Hematopoietic multipotent progenitor cell treated with erythropoietin and hydrocortisone succinate and interleukin-3 and kit ligand, for 6 days (in vitro differentiated cells): Measurements from ENCODE around the gene C6orf47.

Source experiments
- DNase-seq: peaks from one replicate; pipeline ENCODE4 v3.0.0-alpha.2; 2015

The C6orf47 gene

DNA sequence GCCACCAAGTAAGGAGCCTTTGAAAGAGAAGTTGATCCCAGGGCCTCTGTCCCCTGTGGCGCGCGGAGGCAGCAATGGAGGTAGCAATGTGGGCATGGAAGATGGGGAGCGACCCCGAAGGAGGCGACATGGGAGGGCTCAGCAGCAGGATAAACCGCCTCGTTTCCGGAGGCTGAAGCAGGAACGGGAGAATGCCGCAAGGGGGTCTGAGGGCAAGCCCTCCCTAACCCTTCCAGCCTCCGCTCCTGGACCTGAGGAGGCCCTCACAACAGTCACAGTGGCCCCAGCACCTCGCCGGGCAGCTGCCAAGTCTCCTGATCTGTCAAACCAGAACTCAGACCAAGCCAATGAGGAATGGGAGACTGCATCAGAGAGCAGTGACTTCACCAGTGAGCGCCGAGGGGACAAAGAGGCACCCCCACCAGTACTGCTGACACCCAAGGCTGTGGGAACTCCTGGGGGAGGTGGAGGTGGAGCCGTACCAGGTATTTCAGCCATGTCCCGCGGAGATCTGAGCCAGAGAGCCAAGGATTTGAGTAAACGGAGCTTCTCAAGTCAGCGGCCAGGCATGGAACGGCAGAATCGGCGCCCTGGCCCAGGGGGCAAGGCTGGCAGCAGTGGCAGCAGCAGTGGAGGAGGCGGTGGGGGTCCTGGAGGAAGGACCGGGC is 28.2 kb downstream of the C6orf47 start:
- no peak for DNase-seq

DNA sequence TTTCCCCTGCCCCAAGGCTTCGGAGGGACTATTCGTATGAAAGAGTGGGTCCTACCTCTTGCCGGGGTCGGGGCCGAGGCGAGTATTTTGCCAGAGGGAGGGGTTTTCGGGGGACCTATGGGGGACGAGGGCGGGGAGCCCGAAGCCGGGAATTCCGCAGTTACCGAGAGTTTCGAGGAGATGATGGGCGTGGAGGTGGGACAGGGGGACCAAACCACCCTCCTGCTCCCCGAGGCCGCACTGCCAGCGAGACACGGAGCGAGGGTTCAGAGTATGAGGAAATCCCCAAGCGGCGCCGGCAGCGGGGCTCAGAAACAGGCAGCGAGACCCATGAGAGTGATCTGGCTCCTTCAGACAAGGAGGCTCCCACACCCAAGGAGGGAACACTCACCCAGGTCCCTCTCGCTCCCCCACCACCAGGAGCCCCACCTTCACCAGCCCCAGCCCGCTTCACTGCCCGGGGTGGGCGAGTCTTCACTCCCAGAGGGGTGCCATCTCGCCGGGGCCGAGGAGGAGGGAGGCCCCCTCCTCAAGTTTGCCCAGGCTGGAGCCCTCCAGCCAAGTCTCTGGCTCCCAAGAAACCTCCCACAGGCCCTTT is 28.8 kb downstream of the C6orf47 start:
- DNase-seq: no peak

DNA sequence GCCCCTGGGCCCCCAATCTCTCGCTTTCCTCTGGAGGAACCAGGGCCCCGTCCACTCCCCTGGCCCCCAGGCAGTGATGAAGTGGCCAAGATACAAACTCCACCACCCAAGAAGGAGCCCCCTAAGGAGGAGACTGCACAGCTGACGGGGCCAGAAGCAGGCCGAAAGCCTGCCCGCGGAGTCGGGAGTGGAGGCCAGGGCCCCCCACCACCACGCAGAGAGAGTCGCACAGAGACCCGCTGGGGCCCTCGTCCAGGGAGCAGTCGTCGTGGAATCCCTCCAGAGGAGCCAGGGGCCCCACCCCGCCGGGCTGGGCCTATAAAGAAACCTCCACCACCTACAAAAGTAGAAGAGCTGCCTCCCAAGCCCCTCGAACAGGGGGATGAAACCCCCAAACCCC is 29.4 kb downstream of the C6orf47 start:
- DNase-seq: no peak

- no peak for DNase-seq
Observed at GRCh38 chr6:31630177-31630934, 30.2 kb downstream of the C6orf47 start.

DNA sequence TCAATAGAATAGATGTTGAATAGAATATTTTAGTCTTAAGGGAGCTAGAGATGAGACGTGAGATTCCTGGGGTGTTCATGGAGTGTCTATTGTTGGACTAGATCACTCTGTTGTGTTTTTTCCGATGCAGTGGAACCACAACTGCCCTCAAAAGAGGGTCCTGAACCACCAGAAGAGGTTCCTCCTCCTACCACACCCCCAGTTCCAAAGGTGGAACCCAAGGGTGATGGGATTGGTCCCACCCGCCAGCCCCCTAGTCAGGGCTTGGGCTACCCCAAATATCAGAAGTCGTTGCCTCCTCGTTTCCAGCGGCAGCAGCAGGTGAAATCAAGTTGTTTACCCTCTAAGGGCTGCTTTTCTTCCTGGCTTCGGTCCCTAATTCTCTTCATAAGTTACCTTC is 31.6 kb downstream of the C6orf47 start:
- DNase-seq: no peak

DNA sequence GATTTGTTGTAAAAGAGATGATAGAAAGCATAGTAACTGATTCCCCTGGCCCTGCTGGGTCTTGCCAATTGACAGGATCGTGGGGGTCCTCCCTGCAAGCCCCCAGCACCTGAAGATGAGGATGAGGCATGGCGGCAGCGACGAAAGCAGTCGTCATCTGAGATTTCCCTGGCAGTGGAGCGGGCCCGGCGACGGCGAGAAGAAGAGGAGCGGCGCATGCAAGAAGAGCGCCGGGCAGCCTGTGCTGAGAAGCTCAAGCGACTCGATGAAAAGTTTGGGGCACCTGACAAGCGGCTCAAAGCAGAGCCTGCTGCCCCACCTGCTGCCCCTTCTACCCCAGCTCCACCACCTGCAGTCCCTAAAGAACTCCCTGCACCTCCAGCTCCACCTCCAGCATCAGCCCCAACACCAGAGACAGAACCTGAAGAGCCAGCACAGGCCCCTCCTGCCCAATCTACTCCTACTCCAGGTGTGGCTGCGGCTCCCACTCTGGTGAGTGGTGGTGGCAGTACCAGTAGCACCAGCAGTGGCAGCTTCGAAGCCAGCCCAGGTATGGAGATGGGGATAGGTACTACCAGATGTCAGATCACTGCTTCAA is 32.8 kb downstream of the C6orf47 start:
- DNase-seq: no peak

DNA sequence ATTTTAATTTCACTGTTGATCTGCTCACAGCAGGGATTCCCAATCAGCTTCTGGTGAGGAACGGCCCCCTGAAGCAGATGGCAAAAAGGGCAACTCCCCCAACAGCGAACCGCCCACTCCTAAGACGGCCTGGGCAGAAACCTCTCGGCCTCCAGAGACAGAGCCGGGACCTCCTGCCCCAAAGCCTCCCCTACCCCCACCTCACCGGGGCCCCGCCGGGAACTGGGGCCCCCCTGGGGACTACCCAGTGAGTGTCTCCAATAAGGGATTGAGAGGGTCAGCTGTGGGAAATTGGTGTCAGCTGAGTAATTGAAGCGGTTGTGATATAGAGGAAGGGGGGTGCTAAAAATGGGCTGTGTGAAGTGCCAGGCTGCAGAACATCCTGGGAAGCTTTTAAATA is 33.6 kb downstream of the C6orf47 start:
- no peak for DNase-seq

DNA sequence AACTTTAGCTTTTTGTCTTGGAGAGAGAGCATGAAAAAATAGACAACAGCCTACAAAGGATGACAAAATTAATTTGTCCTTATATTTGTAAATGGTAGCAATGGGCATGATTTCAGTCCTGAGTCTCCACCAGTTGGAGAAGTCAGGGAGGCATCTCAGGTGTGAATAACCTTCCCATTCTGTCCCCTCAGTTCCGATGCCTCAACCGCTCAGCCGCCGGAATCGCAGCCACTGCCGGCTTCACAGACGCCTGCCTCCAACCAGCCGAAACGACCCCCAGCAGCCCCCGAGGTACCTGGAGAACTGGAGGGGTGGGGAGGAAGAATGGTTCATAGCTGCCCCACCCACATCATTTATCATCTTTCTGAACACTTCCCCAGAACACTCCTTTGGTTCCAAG is 36.5 kb downstream of the C6orf47 start:
- no peak for DNase-seq

GRCh38 chr6:31622684-31623091 is 37.9 kb downstream of the C6orf47 start:
- DNase-seq: peak; percentile 31

- no peak for DNase-seq
Observed at GRCh38 chr6:31621991-31622390, 38.6 kb downstream of the C6orf47 start.

DNA sequence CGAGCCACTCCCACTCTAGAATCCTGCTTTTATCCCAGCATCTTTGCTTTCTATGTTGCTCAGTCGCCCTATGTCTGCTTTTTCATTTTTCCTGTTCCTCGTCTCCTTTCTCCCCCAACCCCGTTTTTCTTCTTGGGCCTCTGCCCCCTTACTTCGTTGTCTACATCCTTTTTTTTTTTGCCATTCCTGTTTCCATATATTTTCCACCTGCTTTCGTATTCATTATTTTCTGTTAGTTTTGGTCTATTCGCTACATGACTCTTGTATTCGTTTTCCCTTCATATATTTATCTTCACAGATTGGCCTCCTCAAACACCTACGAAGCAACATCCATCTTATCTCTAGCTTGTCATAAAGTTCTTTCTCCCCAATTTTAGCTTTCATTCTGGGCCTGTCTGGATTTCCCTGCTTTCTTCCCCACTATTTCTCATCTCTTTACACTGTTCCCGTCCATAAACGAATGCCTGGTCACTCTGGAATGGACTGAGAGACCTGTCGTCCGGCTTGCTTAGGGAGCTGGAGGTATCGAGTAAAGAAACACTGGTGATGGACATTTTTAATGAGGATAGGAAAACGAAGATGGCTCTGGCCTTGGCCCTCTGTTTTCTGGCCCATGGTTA is 39.1 kb downstream of the C6orf47 start:
- DNase-seq: no peak

DNA sequence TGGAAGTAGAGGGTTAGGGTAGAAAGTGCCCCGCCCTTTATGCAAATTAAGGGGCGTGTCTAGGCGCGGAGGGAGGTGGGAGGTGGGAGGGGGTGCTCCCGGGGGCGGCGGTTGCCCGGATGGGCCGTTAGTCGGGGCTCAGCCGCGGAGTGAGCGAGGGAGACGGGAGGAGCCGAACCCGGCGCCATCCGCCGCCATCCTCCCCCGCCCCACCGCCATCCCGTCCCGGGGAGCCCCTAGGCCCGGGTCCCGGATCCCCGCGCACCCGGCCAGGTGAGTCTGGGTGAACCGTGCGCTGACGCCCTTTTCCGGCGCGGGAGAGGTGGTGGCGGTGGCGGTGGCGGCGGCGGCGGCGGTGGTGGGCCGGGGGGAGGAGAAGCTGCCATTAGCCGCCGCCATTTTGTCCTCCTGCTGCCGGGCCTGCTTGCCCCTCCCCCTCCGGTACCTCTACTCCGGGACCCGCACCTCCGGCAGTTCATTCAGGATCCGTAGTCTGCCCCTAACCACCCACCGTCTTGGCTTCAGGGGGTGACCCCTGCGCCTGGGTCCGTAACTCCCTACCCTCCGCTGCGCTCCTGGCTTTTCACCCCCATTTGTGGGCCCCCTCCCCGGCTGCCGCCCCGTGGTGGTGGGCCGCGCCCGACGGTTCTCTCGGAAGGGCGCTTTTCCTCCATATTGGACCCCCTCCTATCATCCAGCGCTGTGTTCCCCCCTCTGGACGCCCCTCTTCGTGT is 39.8 kb downstream of the C6orf47 start, which contains the start of gene PRRC2A:
Gene PRRC2A (plus strand): TSS at position 130 of the 734 bp plus-strand sequence. CDS start 2,075 bp downstream, outside the sequence.
- peak; percentile 91 for DNase-seq

DNA sequence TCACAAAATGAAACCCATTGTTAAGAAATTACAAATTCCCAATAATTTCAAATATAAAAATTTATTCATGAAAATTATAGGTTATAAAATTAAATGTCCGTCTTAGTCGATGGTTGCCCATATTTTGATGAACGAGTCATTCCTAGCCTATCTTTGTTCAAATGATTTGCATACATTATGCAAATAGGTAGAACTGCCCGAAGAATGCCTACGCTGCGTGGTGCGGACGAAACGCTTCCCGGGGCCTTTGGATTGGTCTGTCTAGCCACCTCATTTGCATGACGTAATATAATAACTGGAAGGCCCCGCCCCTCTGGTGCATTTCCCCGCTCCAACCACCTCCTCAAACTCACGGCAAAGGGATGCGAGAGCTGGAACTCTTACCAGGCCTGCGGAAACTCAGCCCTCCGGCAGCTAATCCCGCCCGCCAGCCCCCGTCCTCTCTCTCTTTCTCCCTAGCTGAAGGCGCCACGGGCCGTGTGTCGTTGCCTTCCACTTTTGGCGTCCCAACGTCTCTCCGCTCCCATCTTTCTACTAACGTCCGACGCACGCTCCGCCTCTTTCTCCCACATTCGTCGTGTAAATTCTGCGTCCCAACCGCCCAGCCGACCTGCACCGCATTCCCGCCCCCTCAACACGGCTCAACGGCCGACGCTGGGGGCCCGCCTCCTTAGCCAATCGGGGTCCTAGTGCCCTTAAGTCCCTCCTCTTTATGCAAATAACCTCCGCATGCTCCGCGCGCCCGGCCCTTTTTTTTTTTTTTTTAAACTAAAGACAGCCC is 40.6 kb downstream of the C6orf47 start:
- DNase-seq: peak; percentile 100

- DNase-seq: no peak
Observed at GRCh38 chr6:31617010-31617409, 43.6 kb downstream of the C6orf47 start.

GRCh38 chr6:31615748-31616147 is 44.8 kb downstream of the C6orf47 start:
- peak; percentile 71 for DNase-seq

GRCh38 chr6:31614684-31615578 is 45.6 kb downstream of the C6orf47 start, which contains the start of gene AIF1:
Gene AIF1 (plus strand): TSS chr6:31615234. CDS start chr6:31615330, 96 bp downstream.
- DNase-seq: peak; percentile 32

GRCh38 chr6:31614075-31614619 is 46.4 kb downstream of the C6orf47 start:
- no peak for DNase-seq

DNA sequence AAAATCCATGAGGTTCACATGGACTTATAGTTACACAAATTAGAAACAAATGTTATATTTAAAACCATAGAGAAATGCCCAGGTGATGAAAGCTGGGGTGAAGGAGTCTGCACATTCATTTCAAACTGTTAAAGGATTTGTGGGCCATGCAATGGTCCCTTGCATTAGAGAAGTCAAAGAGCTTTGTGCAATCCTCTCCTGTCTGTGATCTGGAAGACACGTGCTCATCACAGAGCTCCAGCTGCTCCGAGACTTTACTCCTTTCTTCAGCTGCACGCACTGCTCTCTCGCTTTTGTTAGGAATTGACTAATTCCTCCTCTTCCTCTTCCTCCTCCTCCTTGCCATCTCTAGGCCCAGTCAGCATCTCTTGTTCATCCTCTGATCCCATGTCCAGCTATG is 49.6 kb downstream of the C6orf47 start:
- no peak for DNase-seq

- peak; percentile 71 for DNase-seq
Observed at GRCh38 chr6:31609519-31610406, 50.8 kb downstream of the C6orf47 start.
